HG02588 (cell line): Measurements from ENCODE around the gene MYO10.
"Not testable (repeated sequence)": the region's sequence is repeated elsewhere in the genome, so short reads cannot be mapped to it uniquely, and the experiment has no call there.

Experiments
- ATAC-seq: cut with Tn5 transposase; IDR thresholded peaks from one replicate; pipeline ENCODE4 v1.9.1; 2021; ENCODE audit warnings: mild to moderate bottlenecking, moderate library complexity; ENCODE audit not compliant: unreplicated experiment

Gene MYO10

GRCh38 chr5:16754601-16755000, 181.5 kb downstream of the MYO10 start:
- ATAC-seq, result no peak

DNA sequence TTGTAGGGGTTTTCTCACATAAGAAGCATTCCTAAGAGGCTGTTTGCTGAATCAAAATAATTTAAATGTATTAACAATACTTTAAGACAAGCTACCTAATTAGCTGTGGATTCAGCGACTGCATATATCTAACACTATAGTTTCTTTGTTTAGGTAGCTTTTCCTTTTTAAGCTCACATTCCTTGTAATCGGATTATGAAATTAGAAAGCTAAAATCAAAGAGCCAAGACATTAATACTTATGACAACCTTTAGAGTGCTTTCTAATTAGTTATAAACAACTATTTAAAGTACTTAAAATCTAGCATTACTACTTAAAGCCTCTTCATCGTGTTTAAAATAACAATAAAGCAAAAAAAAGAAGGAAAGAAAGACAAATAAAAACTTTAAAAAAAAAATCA, 182.0 kb downstream of the MYO10 start:
- no peak for ATAC-seq

DNA sequence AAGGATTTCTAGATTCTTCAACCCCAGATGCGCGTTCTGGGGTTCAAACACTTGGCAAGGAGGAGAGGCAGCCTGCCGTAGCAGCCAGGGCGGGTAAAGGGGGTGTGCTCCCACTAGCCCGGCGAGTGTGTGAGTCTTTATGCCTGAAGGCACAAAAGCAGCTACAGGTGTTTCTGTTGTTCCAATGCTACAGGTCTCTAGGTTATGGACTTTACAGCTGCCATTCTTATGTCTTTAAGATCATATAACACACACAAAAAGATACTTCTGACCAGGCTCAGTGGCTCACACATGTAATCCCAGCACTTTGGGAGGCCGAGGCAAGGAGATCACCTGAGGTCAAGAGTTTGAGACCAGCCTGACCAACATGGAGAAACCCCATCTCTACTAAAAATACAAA, 185.6 kb downstream of the MYO10 start:
- no peak for ATAC-seq

GRCh38 chr5:16749626-16750025, 186.5 kb downstream of the MYO10 start:
- no peak for ATAC-seq

- ATAC-seq, result no peak
Measured at GRCh38 chr5:16744164-16744880, 191.8 kb downstream of the MYO10 start.

- no peak for ATAC-seq
Measured at GRCh38 chr5:16742938-16743337, 193.2 kb downstream of the MYO10 start.

DNA sequence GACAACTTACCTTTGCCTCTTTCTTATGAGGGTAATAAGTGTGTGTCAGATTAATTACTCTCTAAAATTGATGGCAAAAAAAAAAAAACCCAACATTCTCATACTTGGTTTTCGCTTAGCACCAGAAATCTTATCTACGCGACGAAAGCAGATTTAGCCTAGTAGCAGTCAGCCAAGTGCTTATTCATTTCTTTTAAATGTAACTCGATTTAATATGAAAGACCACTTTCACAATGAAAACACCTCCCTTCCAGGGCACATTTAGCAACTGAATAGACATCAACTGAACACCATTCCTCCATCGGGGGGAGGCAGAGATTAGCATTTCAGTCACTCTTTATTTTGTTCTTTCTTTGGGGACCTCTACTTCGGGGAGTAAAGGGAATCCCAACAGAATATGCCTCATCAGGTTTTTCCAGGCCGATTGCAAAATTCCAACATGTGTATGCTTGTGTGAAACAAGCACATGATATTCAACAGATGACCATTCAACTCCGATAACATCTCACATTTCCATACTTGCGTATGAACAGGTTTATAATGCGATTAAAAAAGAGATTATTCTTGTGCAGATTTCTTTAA, 195.2 kb downstream of the MYO10 start:
- ATAC-seq, result no peak

- ATAC-seq, result no peak
Measured at GRCh38 chr5:16740066-16740810, 195.8 kb downstream of the MYO10 start.

- not testable (repeated sequence) for ATAC-seq
Measured at GRCh38 chr5:16738393-16738792, 197.7 kb downstream of the MYO10 start.

DNA sequence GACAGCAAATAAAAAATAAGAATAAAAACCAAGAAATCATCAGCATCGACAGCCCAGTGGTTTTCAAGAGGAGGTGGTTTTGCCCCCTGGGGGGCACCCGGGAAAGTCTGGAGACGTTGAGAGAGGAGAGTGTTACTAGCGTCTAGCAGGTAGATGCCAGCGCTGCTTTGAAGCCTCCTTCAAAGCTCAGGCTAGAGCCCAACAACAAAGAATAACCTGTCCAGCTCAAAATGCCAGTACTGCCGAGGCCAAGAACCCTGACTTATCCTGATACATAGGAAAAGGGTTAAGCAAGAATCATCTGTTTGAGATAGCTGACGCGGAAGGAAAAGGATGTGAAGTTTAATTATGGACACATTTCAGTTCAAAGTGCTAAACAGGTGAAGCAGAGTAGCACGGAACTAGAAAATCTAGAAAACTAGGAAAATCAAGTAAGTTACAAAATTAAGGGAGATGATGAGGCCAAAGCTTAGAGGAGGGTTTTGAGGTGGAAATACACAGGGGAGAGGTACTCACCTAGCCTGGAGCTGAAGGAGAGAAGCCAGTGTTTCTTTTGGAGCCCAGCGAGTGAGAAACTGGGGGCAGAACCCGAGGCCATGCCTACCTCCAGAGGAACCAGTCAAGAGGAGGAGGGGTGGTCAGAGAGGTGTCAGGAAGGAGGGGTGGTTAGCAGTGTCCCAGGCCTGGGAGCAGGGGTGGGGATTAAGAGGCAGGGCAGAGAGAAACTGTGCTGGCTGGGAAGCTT, 198.3 kb downstream of the MYO10 start:
- no peak for ATAC-seq

GRCh38 chr5:16737209-16737608, 198.9 kb downstream of the MYO10 start:
- no peak for ATAC-seq

DNA sequence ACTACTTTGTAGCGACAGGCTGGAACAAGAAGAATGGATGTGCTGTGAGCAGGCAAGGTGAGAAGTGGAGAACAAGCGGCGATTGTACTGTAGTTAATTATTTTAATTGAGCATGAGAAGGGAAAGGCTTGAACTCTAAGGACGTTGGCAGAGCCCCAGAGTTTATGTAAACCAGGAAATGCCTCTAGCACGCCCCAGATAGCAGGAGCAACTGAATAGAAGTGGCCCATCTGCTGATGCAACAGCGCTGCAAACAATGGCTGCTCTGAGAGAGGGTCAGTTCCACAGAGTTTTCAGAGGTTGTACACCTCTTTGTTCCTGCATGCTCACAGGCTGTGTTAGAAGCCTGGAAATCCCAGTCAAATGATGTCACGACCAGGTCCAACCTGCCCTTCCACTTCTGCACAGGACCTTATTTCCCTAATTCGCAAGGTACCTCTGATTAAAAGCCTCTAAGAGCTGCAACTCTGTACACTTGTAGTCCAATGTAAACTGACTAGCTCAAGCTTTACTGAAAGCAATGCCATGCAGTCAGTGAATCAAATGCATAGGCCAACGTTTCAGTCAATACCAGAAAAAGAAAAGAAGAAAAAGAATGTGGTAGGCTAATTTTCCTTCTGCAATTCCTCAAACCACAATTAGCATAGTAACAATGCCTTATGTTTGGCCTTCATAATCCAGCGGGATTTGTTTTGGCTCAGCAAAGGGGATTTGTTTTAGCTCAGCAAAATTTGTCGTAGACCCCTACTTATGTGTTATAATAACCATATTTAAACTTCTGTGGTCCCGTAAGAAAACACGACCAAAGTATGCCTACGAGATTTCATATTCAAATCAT, 199.7 kb downstream of the MYO10 start:
- ATAC-seq, result no peak

GRCh38 chr5:16735101-16736060, 200.7 kb downstream of the MYO10 start:
- no peak for ATAC-seq

DNA sequence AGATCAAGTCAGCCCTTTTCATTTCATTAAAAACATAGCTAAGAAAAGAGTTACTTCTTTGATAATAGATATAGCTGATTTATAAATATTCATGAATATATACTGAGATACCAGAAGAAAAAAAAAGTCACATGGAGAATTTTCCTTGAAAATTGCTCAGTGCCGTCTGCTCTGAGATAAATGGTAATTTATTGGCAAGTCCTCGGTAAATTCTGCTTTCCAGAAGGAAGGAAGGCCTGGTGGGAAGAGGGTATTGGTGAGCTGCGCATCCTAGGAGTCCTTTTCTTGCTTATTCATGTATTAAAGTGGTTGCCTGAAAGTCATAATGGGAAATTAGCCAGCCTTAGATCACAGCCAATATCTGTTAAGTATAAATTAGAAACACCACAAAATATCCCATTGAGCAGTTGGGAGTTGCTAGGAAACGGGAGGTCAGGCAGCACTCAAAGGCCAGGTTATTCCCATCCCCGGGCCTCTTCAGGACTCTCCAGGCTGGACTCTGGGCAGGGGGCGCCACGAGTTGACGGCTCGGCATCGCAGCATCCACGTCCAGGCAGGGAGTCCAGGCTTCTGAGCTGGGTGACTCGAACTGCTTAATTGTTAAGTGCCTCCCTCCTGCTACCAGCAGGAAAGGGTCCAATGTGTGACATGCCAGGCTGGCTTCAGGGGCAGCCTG, 202.6 kb downstream of the MYO10 start:
- no peak for ATAC-seq

GRCh38 chr5:16732356-16732755, 203.7 kb downstream of the MYO10 start:
- ATAC-seq, result no peak

DNA sequence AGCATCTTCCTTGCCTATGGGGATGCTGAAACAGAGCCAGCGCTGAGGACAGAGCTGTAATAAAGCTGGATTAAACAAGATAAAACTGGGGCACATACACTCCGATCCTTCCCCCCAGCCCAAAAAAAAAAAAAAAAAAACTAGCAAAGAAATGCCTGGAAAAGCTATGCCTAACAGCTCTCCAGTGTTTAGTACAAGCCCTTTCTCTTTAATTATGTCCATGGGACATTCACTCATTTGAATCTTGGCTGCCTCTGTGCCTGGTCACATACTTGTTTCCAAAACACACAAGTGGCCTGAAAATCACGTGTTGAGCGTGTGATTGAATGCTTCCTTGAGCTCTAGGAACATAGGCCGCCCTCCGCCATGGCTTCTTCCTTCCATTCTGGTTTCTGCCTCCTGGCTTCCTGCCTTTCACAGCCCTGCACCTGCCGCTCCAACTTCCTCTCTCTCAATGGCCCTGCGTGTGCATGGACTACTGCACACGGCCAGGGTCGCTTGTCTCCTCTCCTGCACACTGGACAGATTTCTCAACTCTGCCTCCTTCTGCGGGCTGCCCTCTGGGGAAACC, 208.2 kb downstream of the MYO10 start:
- ATAC-seq, result no peak

DNA sequence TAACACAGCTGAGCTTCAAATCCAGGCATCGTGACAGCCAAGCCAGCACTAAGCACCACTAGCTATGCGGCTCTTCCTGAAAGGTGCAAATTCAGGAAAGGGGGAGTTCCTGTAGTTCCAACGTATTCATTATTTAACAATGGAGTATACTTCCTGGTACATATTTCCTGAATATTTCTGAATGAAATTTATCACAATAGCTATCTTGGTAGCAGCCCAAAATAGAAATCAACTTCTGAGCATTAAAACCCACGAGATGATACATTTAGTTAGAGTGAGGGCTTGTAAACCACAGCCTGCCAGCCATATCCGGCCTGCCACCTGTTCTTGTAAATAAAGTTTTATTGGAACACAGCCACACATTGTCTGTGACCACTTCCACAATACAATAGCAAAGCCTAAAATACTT, 209.5 kb downstream of the MYO10 start:
- ATAC-seq, result no peak

DNA sequence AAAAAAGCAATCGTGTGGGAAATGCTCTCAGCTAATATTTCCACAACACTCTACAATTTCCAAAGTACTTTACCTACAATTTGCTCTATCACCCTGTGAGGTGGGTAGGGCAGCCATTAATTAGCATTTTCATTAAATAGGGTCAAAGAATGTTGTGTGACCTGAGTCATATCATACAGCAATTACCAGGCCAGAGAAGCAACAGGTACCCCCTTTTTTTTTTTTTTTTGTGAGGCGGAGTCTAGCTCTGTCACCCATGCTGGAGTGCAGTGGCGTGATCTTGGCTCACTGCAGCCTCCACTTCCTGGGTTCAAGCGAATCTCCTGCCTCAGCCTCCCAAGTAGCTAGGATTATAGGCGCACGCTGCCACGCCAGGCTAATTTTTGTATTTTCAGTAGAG, 210.5 kb downstream of the MYO10 start:
- no peak for ATAC-seq

DNA sequence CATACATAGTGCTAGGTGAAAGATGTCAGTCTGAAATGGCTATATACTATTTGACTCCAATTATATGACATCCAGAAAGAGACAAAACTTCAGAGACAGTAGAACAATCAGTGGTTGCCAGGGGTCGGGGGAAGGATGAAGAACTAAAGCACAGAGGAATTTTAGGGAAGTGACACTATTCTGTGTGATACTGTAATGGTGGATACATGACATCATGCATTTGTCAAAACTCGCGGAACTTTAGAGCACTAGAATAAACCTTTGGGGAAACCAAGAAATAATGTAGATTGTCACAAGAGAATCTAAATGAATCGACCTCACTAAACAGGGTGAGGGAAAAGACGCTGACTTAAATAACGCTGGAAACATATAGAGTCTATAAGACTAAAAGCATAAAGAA, 212.3 kb downstream of the MYO10 start:
- no peak for ATAC-seq
